Ovary (tissue), 9 donors: ENCODE data around the gene TRIM44. TPM values are rescaled to one million over a fixed set of nuclear protein-coding genes. Genes with fewer than 3 reads are reported as not detected.

Experiments
- DNase-seq, 5 donors: peaks; one replicate each; pipeline ENCODE4 v3.0.0-alpha.2; 2019 to 2020
- H3K27ac ChIP-seq, 2 donors: fragments of 200-600 bp; one replicate each; pipeline versions ENCODE4 v1.5.1 to v1.8.0; 2019 to 2022
- H3K27me3 ChIP-seq: fragments of 200-600 bp; one replicate; pipeline ENCODE4 v1.8.0; 2022
- H3K36me3 ChIP-seq: fragments of 200-600 bp; sonication (generic); one replicate; pipeline ENCODE4 v1.5.1; 2019
- H3K4me1 ChIP-seq: one replicate; pipeline ENCODE4 v1.8.1; 2013; ENCODE audit warnings: mild to moderate bottlenecking, moderate library complexity; ENCODE audit not compliant: insufficient read depth
- H3K4me3 ChIP-seq: fragments of 200-600 bp; sonication (generic); one replicate; pipeline ENCODE4 v1.5.1; 2017
- H3K9me3 ChIP-seq, 2 donors: fragments of 200-600 bp in 1 of 2; sonication (generic) in 1 of 2; one replicate each; pipeline versions ENCODE4 v1.5.1 to v1.8.1; 2013 to 2019; ENCODE audit warnings: mild to moderate bottlenecking in 1 of 2, moderate library complexity in 1 of 2
- EP300 ChIP-seq: sonication (generic); formaldehyde crosslinking; IDR thresholded peaks from one replicate; pipeline ENCODE4 v1.6.1; 2017; ENCODE audit warnings: antibody characterized with exemption
- POLR2A ChIP-seq: fragments of 450-650 bp; IDR thresholded peaks from one replicate; pipeline ENCODE4 v1.6.1; 2017; ENCODE audit warnings: antibody characterized with exemption, mild to moderate bottlenecking, moderate library complexity
- WGBS, 3 donors: extraction: QIAGEN DNeasy Blood & Tissue Kit in 1 of 3; methylation state at CpG; one replicate each; pipeline versions ENCODE4 v1.1.5 to v1.1.7; 2013 to 2017; 5-methylcytosine and 5-hydroxymethylcytosine counted together
- intact Hi-C, 4 donors: fragments of 100-400 bp; cut with DNase I; formaldehyde crosslinking; loops; one replicate each; pipeline versions ENCODE4 v1.11.0 to v1.15.1; 2022 to 2023
- polyA plus RNA-seq, 2 donors: library from polyadenylated mRNA; stranded (reverse); fragments of 200-250 nt in 1 of 2; fragments of 350-450 nt in 1 of 2; fragmentation: Illumina TruSeq in 1 of 2; extraction: RNeasy Lipid Tissue Mini Kit (QIAGEN cat#74804) in 1 of 2; gene quantifications; one replicate each; pipeline ENCODE4 v1.2.3, GENCODE V29; 2013 to 2014
- total RNA-seq, 7 donors: library from RNA; depleted of rRNA in 2 of 7; stranded (reverse); fragments of >200 nt in 2 of 7; fragmentation: NEBNext Ultra II Directional in 3 of 7; extraction: Animal tissue kit (Norgen Biotek cat#: 25700) in 3 of 7; gene quantifications; one replicate each; pipeline versions ENCODE4 v1.1.0 to v1.2.4, GENCODE V29; 2016 to 2023
- TF ChIP-seq, protein P1 (sequence below), 3 donors: fragments of 450-650 bp in 2 of 3; fragments of 200-600 bp in 1 of 3; IDR thresholded peaks; one replicate each; pipeline versions ENCODE4 v1.5.1 to v1.8.0; 2016 to 2022; ENCODE audit warnings: antibody characterized with exemption in 3 of 3, mild to moderate bottlenecking in 1 of 3
- donor health status: DM: no; HTN: no; CAD: no; lungs with moderate emphysema.
- donor health status: DM: no; HTN: no; CAD: no.
- donor health status: Bipolar disorder and iron deficiency.
- donor health status: DM: yes; HTN: yes; CAD: no.
- donor health status: DM: no; HTN: no; CAD: no.
- donor health status: DM: yes; HTN: yes; CAD: no.

Gene TRIM44
- total and polyA plus RNA-seq, 9 donors = 9.9 to 54.6 (median 45.7) TPM

DNA sequence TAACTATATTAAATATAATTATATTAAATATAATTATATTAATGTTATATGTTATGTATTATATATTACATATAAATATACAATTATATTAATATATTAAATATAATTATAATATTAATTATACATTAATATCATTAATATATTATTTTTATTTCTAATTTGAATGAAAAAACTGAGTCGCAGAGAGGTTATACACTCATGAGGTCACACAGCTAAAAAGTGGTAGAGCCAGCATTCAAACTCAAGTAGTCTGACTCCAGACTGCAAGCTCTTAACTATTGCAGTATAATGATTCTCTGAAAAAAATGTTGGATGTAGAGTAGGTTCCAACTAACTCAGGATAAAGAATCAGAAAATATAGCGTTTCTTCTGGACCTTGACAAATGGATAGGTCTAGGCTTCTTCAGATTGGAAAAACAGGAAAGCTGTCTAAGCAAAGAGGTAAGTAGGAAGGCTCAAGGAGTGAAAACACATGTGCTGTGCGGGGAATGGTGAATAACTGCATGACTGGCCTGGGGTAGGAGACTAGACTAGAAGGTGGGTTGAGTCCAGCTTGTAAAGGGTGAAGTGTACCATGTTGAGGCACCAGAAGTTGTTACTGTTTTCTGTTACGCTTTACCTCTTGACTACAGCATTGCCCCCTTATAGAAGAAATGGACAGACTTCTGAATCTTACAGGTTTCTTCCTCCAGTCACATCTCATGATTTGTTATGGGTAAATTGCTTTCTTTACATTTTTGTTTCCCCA lies 80.3 kb downstream of the TRIM44 start:
- no peak for TF ChIP-seq EP300
- TF ChIP-seq, protein P1, sequence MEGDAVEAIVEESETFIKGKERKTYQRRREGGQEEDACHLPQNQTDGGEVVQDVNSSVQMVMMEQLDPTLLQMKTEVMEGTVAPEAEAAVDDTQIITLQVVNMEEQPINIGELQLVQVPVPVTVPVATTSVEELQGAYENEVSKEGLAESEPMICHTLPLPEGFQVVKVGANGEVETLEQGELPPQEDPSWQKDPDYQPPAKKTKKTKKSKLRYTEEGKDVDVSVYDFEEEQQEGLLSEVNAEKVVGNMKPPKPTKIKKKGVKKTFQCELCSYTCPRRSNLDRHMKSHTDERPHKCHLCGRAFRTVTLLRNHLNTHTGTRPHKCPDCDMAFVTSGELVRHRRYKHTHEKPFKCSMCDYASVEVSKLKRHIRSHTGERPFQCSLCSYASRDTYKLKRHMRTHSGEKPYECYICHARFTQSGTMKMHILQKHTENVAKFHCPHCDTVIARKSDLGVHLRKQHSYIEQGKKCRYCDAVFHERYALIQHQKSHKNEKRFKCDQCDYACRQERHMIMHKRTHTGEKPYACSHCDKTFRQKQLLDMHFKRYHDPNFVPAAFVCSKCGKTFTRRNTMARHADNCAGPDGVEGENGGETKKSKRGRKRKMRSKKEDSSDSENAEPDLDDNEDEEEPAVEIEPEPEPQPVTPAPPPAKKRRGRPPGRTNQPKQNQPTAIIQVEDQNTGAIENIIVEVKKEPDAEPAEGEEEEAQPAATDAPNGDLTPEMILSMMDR (IDR thresholded peaks at IDR 0.05) = no peak
- TF ChIP-seq POLR2A = no peak
- intact Hi-C loops = no loop called here
- Histone ChIP-seq H3K27ac (no peak overlapping the region), H3K27me3 (no peaks in the 10 kb centered on the region), H3K4me3 (no peak overlapping the region), H3K4me1 (no peaks in the 10 kb centered on the region), H3K9me3 (no peaks in the 10 kb centered on the region), H3K36me3 (no peaks in the 10 kb centered on the region)
- DNase-seq = no peak
- WGBS, 3 donors = 97 to 99% (median 98%) methylated on average over 4 of the region's 4 CpGs

DNA sequence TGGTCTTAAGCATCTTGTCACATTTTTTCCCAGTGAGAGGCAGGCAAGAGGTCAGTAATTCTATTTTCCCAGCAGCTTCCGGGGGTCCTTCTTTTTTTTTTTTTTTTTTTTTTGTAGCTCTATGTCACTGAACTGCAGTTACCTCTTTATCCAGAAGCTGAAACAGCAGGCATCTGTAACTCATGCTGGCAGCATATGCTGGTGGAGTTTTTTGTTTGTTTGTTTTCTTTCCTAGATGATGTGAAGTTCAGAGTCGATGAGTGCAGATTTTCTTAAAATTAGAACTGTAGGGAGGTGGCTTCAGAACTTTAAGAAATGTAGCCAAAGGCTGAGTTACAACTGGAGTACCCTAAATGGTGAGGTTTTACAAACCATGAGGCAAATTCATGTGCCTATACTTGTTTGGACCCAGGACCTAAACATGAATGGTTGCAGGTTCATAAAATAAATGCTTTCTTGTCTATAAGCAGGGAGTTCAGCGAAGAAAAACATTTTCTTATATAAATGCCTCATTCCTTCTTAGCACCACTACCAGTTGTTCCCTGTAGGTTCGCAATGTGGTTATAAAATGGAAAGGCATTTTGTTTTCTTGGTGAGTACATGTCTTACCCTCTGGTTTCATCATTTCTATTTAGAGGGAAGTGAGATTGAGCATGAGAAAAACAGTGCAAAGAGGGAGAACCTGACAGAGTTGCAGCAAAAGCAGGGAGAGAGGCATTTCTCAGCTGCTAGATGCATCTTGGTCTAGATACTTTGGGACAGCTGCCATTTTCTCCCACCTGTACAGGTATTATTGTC lies 84.0 kb downstream of the TRIM44 start:
- TF ChIP-seq, protein P1 (IDR thresholded peaks at IDR 0.05) = no peak
- TF ChIP-seq POLR2A = no peak
- TF ChIP-seq EP300 = no peak
- no peak for DNase-seq
- intact Hi-C loops = no loop called here
- Histone ChIP-seq H3K4me3 (no peak overlapping the region), H3K36me3 (no peaks in the 10 kb centered on the region), H3K27me3 (no peaks in the 10 kb centered on the region), H3K9me3 (no peaks in the 10 kb centered on the region), H3K4me1 (no peaks in the 10 kb centered on the region), H3K27ac (no peak overlapping the region)
- whole genome bisulfite sequencing, 3 donors = 71 to 82% (median 76%) methylated on average over 4 of the region's 4 CpGs

DNA sequence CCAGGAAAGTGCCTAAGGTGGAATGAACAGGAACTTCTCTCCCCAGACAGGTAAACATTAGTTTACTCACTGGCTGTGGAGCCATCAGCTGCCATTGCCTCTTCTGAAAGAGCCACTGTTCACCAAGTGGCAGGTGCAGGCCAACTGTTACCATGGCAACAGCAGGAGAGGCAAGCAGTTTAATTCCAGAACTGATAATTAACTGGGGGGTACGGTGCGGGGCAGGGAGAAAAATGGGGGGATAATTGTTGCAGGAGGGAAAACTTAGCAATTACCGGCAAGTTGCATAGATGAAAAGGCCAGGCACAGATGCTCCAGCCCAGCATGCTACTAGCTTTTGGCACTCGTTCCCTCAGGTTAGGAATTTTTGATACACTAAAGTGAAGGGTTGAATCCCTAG lies 85.1 kb downstream of the TRIM44 start:
- WGBS, 3 donors = 93 to 97% (median 96%) methylated on average over 4 of the region's 4 CpGs
- no peak for TF ChIP-seq EP300
- no peak for TF ChIP-seq POLR2A
- TF ChIP-seq, protein P1 (IDR thresholded peaks at IDR 0.05) = no peak
- Histone ChIP-seq H3K4me1 (no peaks in the 10 kb centered on the region), H3K9me3 (no peaks in the 10 kb centered on the region), H3K36me3 (no peaks in the 10 kb centered on the region), H3K4me3 (no peak overlapping the region), H3K27me3 (no peaks in the 10 kb centered on the region), H3K27ac (no peak overlapping the region)
- no peak for DNase-seq
- intact Hi-C loops = no loop called here

DNA sequence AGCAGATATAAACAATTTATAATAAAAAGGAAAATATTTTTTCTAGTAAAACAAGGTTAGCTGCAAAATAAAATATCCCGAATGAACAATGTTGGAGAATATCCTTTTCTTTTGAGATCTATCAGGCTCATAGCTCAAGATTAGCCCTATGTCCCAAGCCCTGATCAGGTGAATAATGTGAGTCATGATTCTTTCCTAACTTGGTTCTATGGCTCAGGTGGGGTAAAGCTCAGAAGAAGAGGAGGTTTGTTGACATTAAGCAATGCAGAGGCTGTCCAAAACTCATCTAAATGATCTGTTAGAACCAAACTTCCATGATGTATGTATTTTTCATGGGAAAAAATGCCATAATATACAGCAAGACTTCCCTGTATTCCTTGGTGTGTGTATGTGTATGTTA lies 86.1 kb downstream of the TRIM44 start:
- Histone ChIP-seq H3K36me3 (no peaks in the 10 kb centered on the region), H3K27me3 (no peaks in the 10 kb centered on the region), H3K27ac (no peak overlapping the region), H3K9me3 (no peaks in the 10 kb centered on the region), H3K4me1 (peaks cover under 1% of the 10 kb centered on the region), H3K4me3 (no peak overlapping the region)
- no peak for DNase-seq
- intact Hi-C loops = no loop called here
- TF ChIP-seq EP300 (no peak), POLR2A (no peak)
- TF ChIP-seq, protein P1 (IDR thresholded peaks at IDR 0.05) = no peak
- whole genome bisulfite sequencing, 3 donors = 87 to 92% (median 89%) methylated on average over 1 of the region's 1 CpG
